ENCODE results near the gene PHKG1. TPM values are rescaled to one million over a fixed set of nuclear protein-coding genes. Genes with fewer than 3 reads are reported as not detected.
"Not testable (repeated sequence)": the region's sequence is repeated elsewhere in the genome, so short reads cannot be mapped to it uniquely, and the experiment has no call there.

Gene PHKG1
- total RNA-seq, 2 experiments from 2014 or later = 3.3 to 5.6 TPM

GRCh38 chr7:56097700-56098099, 4.9 kb upstream of the PHKG1 start:
- Histone ChIP-seq H3K27ac (ENCODE audit: low read depth, low read length, poor library complexity, severe bottlenecking) (no peak overlapping the region), H3K36me3 (ENCODE audit: insufficient read depth, low read length) (peaks cover 51% of the 10 kb centered on the region), H3K79me2 (ENCODE audit: insufficient read depth, low read depth, low read length) (peaks cover 2% of the 10 kb centered on the region; the same call in 1 of the 2 replicates), H3K4me2 (ENCODE audit: low read length) (no peak overlapping the region), H3K9me2 (ENCODE audit: insufficient read depth, low read length) (no peaks in the 10 kb centered on the region), H3K4me1 (ENCODE audit: insufficient read depth, low read length, poor library complexity, severe bottlenecking) (no peaks in the 10 kb centered on the region), H2AFZ (ENCODE audit: low read length) (no peak overlapping the region), H4K20me1 (ENCODE audit: insufficient read depth, low read length) (0 out of 2 replicates have a peak, but pooled peaks cover 7% of the 10 kb centered on the region), H3K9me3 (ENCODE audit: low read length) (no peaks in the 10 kb centered on the region), H3K4me3 (ENCODE audit: low read depth, low read length, poor library complexity, severe bottlenecking) (no peak overlapping the region)
- ChIA-PET POLR2A (interaction anchor here (0.7 kb wide), 1 partner anchor 119 kb away, joined by 3 read pairs; no protein-coding TSS in a partner anchor), CTCF (ENCODE audit: unreplicated experiment) (no interaction called here)
- intact Hi-C loops (cut with micrococcal nuclease; ENCODE audit: unreplicated experiment) = no loop called here
- BruUV-seq (replicated peaks) = no TSS peak
- no peak for TF ChIP-seq CTCF (conservative IDR thresholded peaks at IDR 0.05; ENCODE audit: low read length)
- DNase-seq (ENCODE audit: low spot score) = no peak

GRCh38 chr7:56092388-56092787, 364 bp downstream of the PHKG1 start:
- POLR2A ChIA-PET; intact Hi-C loops (cut with micrococcal nuclease; ENCODE audit: unreplicated experiment); H3K79me2 ChIP-seq (ENCODE audit: insufficient read depth, low read depth, low read length); H3K4me2 ChIP-seq (ENCODE audit: low read length); DNase-seq (ENCODE audit: low spot score); H3K27ac ChIP-seq (ENCODE audit: low read depth, low read length, poor library complexity, severe bottlenecking); CTCF ChIA-PET (ENCODE audit: unreplicated experiment); H3K9me3 ChIP-seq (ENCODE audit: low read length); BruUV-seq (replicated peaks); H3K9me2 ChIP-seq (ENCODE audit: insufficient read depth, low read length); H3K4me1 ChIP-seq (ENCODE audit: insufficient read depth, low read length, poor library complexity, severe bottlenecking); H3K4me3 ChIP-seq (ENCODE audit: low read depth, low read length, poor library complexity, severe bottlenecking); H3K36me3 ChIP-seq (ENCODE audit: insufficient read depth, low read length); H2AFZ ChIP-seq (ENCODE audit: low read length); H4K20me1 ChIP-seq (ENCODE audit: insufficient read depth, low read length): not testable (repeated sequence)

GRCh38 chr7:56091591-56091990, 1.2 kb downstream of the PHKG1 start:
- no TSS peak for BruUV-seq (replicated peaks)
- DNase-seq (ENCODE audit: low spot score) = no peak
- no peak overlapping the region for H2AFZ ChIP-seq (ENCODE audit: low read length)
- no peaks in the 10 kb centered on the region for H3K4me1 ChIP-seq (ENCODE audit: insufficient read depth, low read length, poor library complexity, severe bottlenecking)
- ChIA-PET CTCF (ENCODE audit: unreplicated experiment) (no interaction called here), POLR2A (no interaction called here)
- no peak for TF ChIP-seq CTCF (conservative IDR thresholded peaks at IDR 0.05; ENCODE audit: low read length)
- no peak for TF ChIP-seq EZH2phosphoT487 (IDR thresholded peaks at IDR 0.05; ENCODE audit: borderline replicate concordance, low read depth, low read length)
- intact Hi-C loops (cut with micrococcal nuclease; ENCODE audit: unreplicated experiment) = no loop called here
- H3K9me3 ChIP-seq (ENCODE audit: low read length) = no peaks in the 10 kb centered on the region
- H3K9me2 ChIP-seq (ENCODE audit: insufficient read depth, low read length) = no peaks in the 10 kb centered on the region
- no peak overlapping the region for H3K4me3 ChIP-seq (ENCODE audit: low read depth, low read length, poor library complexity, severe bottlenecking)
- H3K27ac ChIP-seq (ENCODE audit: low read depth, low read length, poor library complexity, severe bottlenecking) = no peak overlapping the region
- peaks cover 5% of the 10 kb centered on the region for H3K36me3 ChIP-seq (ENCODE audit: insufficient read depth, low read length)
- no peak overlapping the region for H3K4me2 ChIP-seq (ENCODE audit: low read length)
- H4K20me1 ChIP-seq (ENCODE audit: insufficient read depth, low read length) = no peaks in the 10 kb centered on the region
- no peaks in the 10 kb centered on the region for H3K79me2 ChIP-seq (ENCODE audit: insufficient read depth, low read depth, low read length)
